CD4-positive, alpha-beta T cell treated with Interferon gamma for 1 hour (primary cell): Measurements from ENCODE around the gene ENTR1.
A peak's percentile ranks its signal among the peaks of the same experiment; 100 is the strongest.
"Not testable (repeated sequence)": the region's sequence is repeated elsewhere in the genome, so short reads cannot be mapped to it uniquely, and the experiment has no call there.

Experiments
- DNase-seq: peaks from one replicate; pipeline ENCODE4 v3.0.0-alpha.2; 2020

Gene ENTR1

GRCh38 chr9:136418182-136419091 lies 8.0 kb upstream of the ENTR1 start:
- DNase-seq, result no peak

GRCh38 chr9:136416914-136417313 lies 6.5 kb upstream of the ENTR1 start:
- no peak for DNase-seq

- no peak for DNase-seq
Observed at GRCh38 chr9:136416427-136416826, 6.0 kb upstream of the ENTR1 start.

GRCh38 chr9:136412962-136413361 lies 2.5 kb upstream of the ENTR1 start:
- no peak for DNase-seq

GRCh38 chr9:136411378-136411777 lies 964 bp upstream of the ENTR1 start:
- DNase-seq, result no peak

GRCh38 chr9:136409557-136410455 lies 608 bp downstream of the ENTR1 start:
- DNase-seq, result peak; percentile 16

- DNase-seq, result no peak
Observed at GRCh38 chr9:136407911-136408310, 2.5 kb downstream of the ENTR1 start.

GRCh38 chr9:136407061-136407460 lies 3.4 kb downstream of the ENTR1 start:
- DNase-seq, result not testable (repeated sequence)

GRCh38 chr9:136405904-136406303 lies 4.5 kb downstream of the ENTR1 start:
- DNase-seq, result not testable (repeated sequence)

- no peak for DNase-seq
Observed at GRCh38 chr9:136405481-136405880, 4.9 kb downstream of the ENTR1 start.

GRCh38 chr9:136404801-136405136 lies 5.6 kb downstream of the ENTR1 start:
- DNase-seq, result no peak

- no peak for DNase-seq
Observed at GRCh38 chr9:136403915-136404800, 6.3 kb downstream of the ENTR1 start.

- DNase-seq, result peak; percentile 74
Observed at GRCh38 chr9:136403538-136403914, 6.9 kb downstream of the ENTR1 start.

GRCh38 chr9:136402067-136402466 lies 8.3 kb downstream of the ENTR1 start:
- DNase-seq, result no peak

GRCh38 chr9:136401173-136401922 lies 9.1 kb downstream of the ENTR1 start:
- DNase-seq, result no peak

- peak; percentile 88 for DNase-seq
Observed at GRCh38 chr9:136400038-136400834, 10.2 kb downstream of the ENTR1 start, which contains the start of gene SNAPC4. Gene SNAPC4 (minus strand): TSS chr9:136400170. CDS start chr9:136398428, 1,742 bp downstream.

- DNase-seq, result peak; percentile 20
Observed at GRCh38 chr9:136399176-136400037, 11.0 kb downstream of the ENTR1 start.

GRCh38 chr9:136398286-136398685 lies 12.1 kb downstream of the ENTR1 start:
- DNase-seq, result no peak

- DNase-seq, result no peak
Observed at GRCh38 chr9:136397643-136398042, 12.8 kb downstream of the ENTR1 start.

GRCh38 chr9:136396219-136396515 lies 14.2 kb downstream of the ENTR1 start:
- no peak for DNase-seq
